ENCODE data around the gene SUMO2.
"Not testable (repeated sequence)": the region's sequence is repeated elsewhere in the genome, so short reads cannot be mapped to it uniquely, and the experiment has no call there.

The SUMO2 gene

GRCh38 chr17:75225016-75225415 is 42.3 kb upstream of the SUMO2 start:
- no peak overlapping the region for H3K4me3 ChIP-seq (ENCODE audit: low read depth, low read length)
- TF ChIP-seq CTCF (IDR thresholded peaks at IDR 0.05; ENCODE audit: borderline replicate concordance, insufficient read depth, low read depth, low read length) = no peak

- no peak overlapping the region for H3K4me3 ChIP-seq (ENCODE audit: low read depth, low read length)
- no peak for TF ChIP-seq CTCF (IDR thresholded peaks at IDR 0.05; ENCODE audit: borderline replicate concordance, insufficient read depth, low read depth, low read length)
Measured at GRCh38 chr17:75219815-75220214, 37.1 kb upstream of the SUMO2 start.

- no peak overlapping the region for H3K4me3 ChIP-seq (ENCODE audit: low read depth, low read length)
- no peak for TF ChIP-seq CTCF (IDR thresholded peaks at IDR 0.05; ENCODE audit: borderline replicate concordance, insufficient read depth, low read depth, low read length)
Measured at GRCh38 chr17:75218131-75218530, 35.4 kb upstream of the SUMO2 start.

GRCh38 chr17:75209061-75209460 is 26.3 kb upstream of the SUMO2 start:
- no peak overlapping the region for H3K4me3 ChIP-seq (ENCODE audit: low read depth, low read length)
- TF ChIP-seq CTCF (IDR thresholded peaks at IDR 0.05; ENCODE audit: borderline replicate concordance, insufficient read depth, low read depth, low read length) = no peak

GRCh38 chr17:75208161-75208560 is 25.4 kb upstream of the SUMO2 start:
- no peak for TF ChIP-seq CTCF (IDR thresholded peaks at IDR 0.05; ENCODE audit: borderline replicate concordance, insufficient read depth, low read depth, low read length)
- no peak overlapping the region for H3K4me3 ChIP-seq (ENCODE audit: low read depth, low read length)

- H3K4me3 ChIP-seq (ENCODE audit: low read depth, low read length) = no peak overlapping the region
- TF ChIP-seq CTCF (IDR thresholded peaks at IDR 0.05; ENCODE audit: borderline replicate concordance, insufficient read depth, low read depth, low read length) = no peak
Measured at GRCh38 chr17:75207760-75208159, 25.0 kb upstream of the SUMO2 start.

- H3K4me3 ChIP-seq (ENCODE audit: low read depth, low read length) = not testable (repeated sequence)
Measured at GRCh38 chr17:75207050-75207407, 24.3 kb upstream of the SUMO2 start.

- H3K4me3 ChIP-seq (ENCODE audit: low read depth, low read length) = peak overlapping the region; percentile 79
- TF ChIP-seq CTCF (IDR thresholded peaks at IDR 0.05; ENCODE audit: borderline replicate concordance, insufficient read depth, low read depth, low read length) = 0 out of 2 replicates have a peak, but pooled peaks have one; percentile 13
Measured at GRCh38 chr17:75205793-75206163, 23.0 kb upstream of the SUMO2 start.
